ENCODE measurements around the gene QKI.

The QKI gene

GRCh38 chr6:163442336-163442735 lies 27.8 kb downstream of the QKI start:
- TF ChIP-seq, protein P1, sequence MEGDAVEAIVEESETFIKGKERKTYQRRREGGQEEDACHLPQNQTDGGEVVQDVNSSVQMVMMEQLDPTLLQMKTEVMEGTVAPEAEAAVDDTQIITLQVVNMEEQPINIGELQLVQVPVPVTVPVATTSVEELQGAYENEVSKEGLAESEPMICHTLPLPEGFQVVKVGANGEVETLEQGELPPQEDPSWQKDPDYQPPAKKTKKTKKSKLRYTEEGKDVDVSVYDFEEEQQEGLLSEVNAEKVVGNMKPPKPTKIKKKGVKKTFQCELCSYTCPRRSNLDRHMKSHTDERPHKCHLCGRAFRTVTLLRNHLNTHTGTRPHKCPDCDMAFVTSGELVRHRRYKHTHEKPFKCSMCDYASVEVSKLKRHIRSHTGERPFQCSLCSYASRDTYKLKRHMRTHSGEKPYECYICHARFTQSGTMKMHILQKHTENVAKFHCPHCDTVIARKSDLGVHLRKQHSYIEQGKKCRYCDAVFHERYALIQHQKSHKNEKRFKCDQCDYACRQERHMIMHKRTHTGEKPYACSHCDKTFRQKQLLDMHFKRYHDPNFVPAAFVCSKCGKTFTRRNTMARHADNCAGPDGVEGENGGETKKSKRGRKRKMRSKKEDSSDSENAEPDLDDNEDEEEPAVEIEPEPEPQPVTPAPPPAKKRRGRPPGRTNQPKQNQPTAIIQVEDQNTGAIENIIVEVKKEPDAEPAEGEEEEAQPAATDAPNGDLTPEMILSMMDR (IDR thresholded peaks at IDR 0.05; ENCODE audit: low read depth, low read length), result no peak
- TF ChIP-seq MYC (IDR thresholded peaks at IDR 0.05; ENCODE audit: low read depth, low read length) (no peak), POLR2A (IDR thresholded peaks at IDR 0.05; ENCODE audit: extremely low read depth, insufficient read length) (no peak)
- TF ChIP-seq, protein P2, sequence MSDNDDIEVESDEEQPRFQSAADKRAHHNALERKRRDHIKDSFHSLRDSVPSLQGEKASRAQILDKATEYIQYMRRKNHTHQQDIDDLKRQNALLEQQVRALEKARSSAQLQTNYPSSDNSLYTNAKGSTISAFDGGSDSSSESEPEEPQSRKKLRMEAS (IDR thresholded peaks at IDR 0.05; ENCODE audit: low read depth, low read length), result no peak
- no peak overlapping the region for H3K4me3 ChIP-seq (ENCODE audit: low read depth, low read length)
- no peak for DNase-seq (ENCODE audit: low read depth)

DNA sequence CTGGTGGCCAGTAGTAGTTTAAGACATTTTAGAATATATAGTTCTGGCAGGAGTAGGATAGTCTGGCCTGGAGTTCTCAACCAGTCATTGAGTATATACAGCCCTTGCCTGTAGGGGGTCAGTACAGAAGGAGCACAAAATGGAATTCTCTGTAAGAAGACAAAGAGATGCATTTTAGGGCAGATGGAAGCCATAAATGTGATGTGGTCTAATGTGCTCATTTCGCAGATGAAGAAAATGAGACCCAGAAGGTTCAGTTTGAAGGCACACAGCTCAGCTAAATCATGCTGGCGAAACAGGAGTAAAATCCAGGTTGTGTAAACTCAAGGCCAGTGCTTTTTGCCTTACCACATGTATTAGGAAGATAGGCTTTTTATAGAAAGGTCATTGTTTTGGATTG lies 29.6 kb downstream of the QKI start:
- no peak overlapping the region for H3K4me3 ChIP-seq (ENCODE audit: low read depth, low read length)
- TF ChIP-seq, protein P1 (IDR thresholded peaks at IDR 0.05; ENCODE audit: low read depth, low read length), result no peak
- TF ChIP-seq, protein P2 (IDR thresholded peaks at IDR 0.05; ENCODE audit: low read depth, low read length), result no peak
- TF ChIP-seq MYC (IDR thresholded peaks at IDR 0.05; ENCODE audit: low read depth, low read length) (no peak), POLR2A (IDR thresholded peaks at IDR 0.05; ENCODE audit: extremely low read depth, insufficient read length) (no peak)

GRCh38 chr6:163446549-163446948 lies 32.0 kb downstream of the QKI start:
- no peak for DNase-seq (ENCODE audit: low read depth)
- TF ChIP-seq MYC (IDR thresholded peaks at IDR 0.05; ENCODE audit: low read depth, low read length) (no peak), POLR2A (IDR thresholded peaks at IDR 0.05; ENCODE audit: extremely low read depth, insufficient read length) (no peak)
- TF ChIP-seq, protein P1 (IDR thresholded peaks at IDR 0.05; ENCODE audit: low read depth, low read length), result no peak
- TF ChIP-seq, protein P2 (IDR thresholded peaks at IDR 0.05; ENCODE audit: low read depth, low read length), result no peak
- no peak overlapping the region for H3K4me3 ChIP-seq (ENCODE audit: low read depth, low read length)

More for the DNA sequence above, 29.6 kb downstream of the QKI start:
- DNase-seq (ENCODE audit: low read depth), result no peak

DNA sequence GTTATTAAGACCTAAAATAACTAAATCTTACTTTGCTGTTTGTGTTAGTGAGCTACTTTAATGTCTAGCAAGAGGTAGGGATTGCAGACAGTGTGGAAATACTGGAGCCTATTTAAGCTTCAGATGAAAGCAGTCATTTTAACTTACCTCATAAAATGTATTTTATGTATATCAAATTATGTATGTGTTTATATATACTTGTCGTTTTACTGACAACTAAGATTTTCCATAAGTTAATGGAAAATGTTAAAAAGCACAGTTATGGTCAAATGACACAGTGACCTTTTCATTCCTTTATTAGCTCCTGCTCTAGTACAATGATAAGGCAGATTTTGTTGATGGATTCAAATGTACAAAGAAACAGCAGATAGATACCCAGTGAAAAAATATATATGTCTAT lies 34.6 kb downstream of the QKI start:
- TF ChIP-seq, protein P1 (IDR thresholded peaks at IDR 0.05; ENCODE audit: low read depth, low read length), result no peak
- TF ChIP-seq POLR2A (IDR thresholded peaks at IDR 0.05; ENCODE audit: extremely low read depth, insufficient read length) (no peak), MYC (IDR thresholded peaks at IDR 0.05; ENCODE audit: low read depth, low read length) (no peak)
- TF ChIP-seq, protein P2 (IDR thresholded peaks at IDR 0.05; ENCODE audit: low read depth, low read length), result no peak
- H3K4me3 ChIP-seq (ENCODE audit: low read depth, low read length), result no peak overlapping the region
- DNase-seq (ENCODE audit: low read depth), result no peak

GRCh38 chr6:163454425-163454824 lies 39.9 kb downstream of the QKI start:
- TF ChIP-seq, protein P2 (IDR thresholded peaks at IDR 0.05; ENCODE audit: low read depth, low read length), result no peak
- TF ChIP-seq MYC (IDR thresholded peaks at IDR 0.05; ENCODE audit: low read depth, low read length) (no peak), POLR2A (IDR thresholded peaks at IDR 0.05; ENCODE audit: extremely low read depth, insufficient read length) (no peak)
- TF ChIP-seq, protein P1 (IDR thresholded peaks at IDR 0.05; ENCODE audit: low read depth, low read length), result no peak
- no peak for DNase-seq (ENCODE audit: low read depth)
- no peak overlapping the region for H3K4me3 ChIP-seq (ENCODE audit: low read depth, low read length)
